HG03571 (cell line): ENCODE results near the gene EPHA4.

Experiments
- ATAC-seq: cut with Tn5 transposase; IDR thresholded peaks from one replicate; pipeline ENCODE4 v1.9.1; 2021; ENCODE audit not compliant: unreplicated experiment

EPHA4 gene

DNA sequence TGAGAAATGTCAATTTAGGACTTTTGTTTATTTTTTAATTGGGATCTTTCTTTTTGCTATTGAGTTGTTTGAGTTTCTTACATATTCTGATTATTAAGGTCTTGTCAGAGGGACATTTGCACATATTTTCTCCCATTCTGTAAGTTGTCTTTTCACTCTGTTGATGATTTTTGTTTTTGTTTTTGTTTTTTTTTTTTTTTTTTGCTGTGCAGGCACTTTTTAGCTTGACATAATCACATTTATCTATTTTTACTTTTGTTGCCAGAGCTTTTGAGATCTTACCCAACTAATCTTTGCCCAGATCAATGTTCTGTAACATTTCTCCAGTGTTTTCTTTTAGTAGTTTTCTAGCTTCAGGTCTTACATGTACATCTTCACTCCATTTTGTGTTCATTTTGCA, 166.6 kb downstream of the EPHA4 start:
- no peak for ATAC-seq

DNA sequence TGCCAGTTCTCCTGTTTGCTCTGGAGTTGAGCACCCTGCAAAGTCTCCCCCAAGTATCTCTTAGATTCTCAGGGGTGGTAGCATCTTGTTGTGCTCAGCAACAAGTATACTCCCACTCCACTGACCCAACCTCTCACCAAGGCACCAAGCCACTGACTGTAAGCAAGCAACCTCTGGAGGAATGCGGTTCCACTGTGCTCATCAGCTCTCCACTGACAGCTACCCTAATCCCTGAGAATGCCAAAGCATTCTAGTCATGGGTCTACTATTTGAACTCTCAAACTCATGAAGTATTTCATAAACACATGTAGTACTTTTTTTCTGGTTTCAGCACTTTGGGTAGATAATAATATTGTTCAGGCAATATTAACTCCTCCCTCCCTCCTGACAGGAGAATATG, 170.0 kb downstream of the EPHA4 start:
- ATAC-seq, result no peak

DNA sequence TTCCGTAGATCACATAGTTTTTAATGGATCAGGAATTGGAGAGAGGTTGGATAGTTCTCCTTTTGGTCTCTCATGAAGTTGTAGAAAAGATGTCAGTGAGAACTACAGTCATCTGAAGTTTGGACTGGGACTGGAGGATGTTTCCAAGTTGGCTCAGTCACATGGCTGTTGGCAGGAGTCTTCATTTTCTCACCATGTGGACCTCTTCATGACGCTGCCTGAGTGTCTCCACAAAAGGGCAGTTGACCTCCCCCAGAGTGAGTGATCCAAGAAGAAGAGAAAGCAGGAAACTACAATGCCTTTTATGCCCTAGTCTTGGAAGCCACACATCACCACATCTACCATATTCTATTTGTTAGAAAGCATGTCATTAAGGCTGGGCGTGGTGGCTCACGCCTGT, 171.7 kb downstream of the EPHA4 start:
- no peak for ATAC-seq

DNA sequence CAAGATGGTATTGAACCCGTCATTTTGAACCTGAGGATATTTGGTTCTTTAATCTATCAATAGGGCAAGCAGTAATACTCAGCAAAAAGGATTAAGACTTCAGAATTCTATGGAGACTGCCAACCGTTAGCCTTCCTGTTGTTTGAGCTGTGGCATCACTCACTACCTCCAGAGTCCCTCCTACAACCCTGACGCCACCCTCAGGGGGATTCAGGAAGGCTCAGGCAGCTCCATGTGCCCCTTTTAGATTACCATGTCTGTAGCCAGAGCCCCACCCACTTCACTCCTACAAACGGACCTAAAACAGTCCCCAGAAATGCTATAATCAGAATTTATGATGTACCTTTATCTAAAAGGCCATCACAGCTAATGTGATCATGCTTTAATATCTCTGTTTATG, 172.9 kb downstream of the EPHA4 start:
- no peak for ATAC-seq

DNA sequence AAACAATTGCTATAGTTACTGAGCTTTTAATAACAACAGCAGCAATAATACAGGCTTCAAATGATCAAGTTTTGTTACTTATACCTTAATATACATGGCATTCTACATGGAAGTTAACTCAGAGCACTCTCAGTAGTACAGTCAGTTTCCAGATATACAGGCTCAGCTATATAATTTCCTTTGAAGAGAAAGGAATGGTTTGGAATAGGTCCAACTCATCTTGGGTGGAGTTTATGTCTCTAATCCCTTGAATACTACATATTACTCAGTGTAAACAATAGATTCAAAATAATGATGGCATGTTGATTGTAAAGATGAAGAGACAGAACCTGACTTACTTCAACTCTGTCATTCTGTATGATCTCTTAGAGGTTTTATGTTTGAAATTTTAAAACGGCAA, 174.9 kb downstream of the EPHA4 start:
- no peak for ATAC-seq

DNA sequence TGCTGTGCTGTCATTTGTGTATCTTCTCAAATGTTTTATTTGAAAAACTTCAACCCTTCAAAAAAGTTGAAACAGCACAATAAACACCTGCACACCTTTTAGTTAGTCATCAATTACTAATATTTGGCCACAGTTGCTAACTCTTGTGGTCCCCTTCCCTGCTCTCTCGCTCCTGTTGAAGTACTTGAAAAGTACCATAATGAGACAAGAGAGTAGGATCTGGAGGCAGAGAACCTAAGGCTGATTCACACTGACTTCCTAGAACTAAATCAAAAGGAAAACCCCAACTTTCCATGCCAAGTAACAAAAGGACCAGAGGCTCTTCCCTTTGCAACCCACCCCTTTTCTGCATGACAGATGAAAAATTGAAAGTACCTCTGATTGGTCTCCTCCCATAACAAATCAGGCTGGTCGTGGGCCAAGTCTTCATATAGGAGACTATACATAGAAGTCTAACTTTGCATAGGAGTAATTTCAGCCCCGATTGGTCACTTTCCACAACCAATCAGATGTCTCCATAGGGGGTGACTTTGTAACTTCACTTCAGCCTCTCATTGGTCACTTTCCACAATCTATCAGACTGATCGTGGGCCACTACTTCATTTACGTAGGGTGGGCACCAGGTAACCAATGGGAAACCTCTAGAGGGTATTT, 179.7 kb downstream of the EPHA4 start:
- no peak for ATAC-seq

DNA sequence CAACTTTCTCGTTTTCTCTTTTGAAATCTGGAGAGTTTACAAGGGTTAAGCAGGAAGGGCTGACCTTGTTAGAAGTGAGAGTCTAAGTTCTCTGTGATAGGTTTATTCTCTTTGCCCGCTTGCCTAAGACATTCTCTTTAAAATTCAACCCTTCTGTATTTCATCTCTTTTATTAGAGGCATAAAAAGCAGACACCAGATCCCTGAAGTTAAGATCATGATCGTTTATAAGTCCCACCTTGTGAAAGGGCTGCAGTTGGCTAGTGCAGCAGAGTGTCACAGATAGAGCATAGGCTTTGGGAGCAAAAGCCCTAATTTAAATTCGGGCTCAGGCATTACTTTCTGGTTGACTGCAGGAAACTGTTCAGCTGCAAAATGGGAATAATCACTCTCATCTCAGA, 181.2 kb downstream of the EPHA4 start:
- ATAC-seq, result no peak

DNA sequence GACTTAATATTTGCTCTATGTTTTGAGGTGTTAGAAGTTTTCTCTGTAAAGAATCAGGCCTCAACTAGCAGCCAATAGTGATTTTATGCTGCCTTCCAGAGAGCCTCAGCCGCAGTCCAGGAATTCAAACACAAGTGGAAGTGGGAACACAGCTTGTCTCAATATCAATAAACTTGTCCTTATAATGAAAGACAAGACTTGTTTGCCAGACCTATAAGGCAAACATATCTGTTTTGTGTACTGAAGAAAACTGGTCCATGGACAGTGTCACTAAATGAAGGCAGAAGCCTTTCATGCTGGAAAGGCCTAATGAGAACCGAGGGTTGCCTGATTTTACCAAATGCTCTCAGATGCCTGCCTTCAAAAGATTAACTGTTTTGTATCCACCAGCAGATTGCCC, 182.2 kb downstream of the EPHA4 start:
- ATAC-seq, result no peak

DNA sequence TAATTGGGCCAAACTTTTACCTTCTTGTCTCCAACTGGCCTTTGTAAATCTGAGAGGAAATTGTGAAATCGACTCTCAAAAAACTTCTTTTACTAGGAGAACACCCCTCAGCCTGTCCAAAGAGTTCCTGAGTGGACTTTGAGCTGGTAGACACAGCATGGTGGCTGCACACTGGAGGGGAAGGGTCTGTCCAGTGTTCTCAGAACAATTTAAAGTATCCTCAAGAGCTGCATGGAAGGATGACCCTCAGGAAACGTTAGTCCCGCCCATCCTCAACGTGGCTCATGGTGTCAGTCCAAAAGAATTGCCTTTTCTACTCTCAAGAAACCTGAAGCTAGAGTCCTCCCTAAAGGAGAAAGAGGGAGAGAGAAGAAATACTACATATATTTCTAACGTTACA, 182.7 kb downstream of the EPHA4 start:
- no peak for ATAC-seq

DNA sequence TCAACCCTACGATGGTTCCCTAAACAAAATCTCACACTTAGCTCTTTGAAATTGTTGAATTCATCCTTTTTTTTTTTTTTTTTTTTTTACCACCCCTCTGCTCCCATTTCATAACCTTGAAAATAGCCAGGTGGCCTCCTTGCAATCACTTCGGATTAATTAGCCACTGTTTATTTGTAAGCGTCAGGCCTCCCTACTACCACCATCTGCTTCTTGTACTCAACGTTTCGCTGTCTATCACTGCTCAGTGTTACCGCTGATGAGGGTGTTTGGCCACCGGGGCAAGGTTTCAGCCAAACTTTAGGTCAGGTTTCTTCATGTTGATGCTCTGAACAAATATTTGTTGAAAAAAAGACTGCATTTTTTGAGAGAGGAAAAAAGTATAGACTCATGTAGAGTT, 183.2 kb downstream of the EPHA4 start:
- no peak for ATAC-seq

DNA sequence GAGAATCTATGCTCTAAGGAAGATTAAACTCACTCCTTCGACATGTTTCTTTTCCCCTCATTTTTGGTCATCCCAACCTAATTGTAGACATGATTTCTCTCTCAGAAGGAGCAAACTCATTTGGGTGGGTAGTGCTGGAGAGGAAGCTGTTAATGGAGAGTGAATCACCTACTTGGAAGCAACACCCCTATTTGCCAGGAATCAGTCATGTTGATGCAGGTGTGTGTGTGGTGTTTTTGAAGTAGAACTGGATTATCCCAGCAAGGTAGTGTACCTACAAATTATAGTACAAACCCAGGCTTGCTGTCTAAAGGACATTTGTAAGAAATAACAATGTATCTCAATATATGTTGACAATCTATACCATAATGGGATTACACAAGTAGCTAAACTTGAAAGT, 186.4 kb downstream of the EPHA4 start:
- ATAC-seq, result no peak

DNA sequence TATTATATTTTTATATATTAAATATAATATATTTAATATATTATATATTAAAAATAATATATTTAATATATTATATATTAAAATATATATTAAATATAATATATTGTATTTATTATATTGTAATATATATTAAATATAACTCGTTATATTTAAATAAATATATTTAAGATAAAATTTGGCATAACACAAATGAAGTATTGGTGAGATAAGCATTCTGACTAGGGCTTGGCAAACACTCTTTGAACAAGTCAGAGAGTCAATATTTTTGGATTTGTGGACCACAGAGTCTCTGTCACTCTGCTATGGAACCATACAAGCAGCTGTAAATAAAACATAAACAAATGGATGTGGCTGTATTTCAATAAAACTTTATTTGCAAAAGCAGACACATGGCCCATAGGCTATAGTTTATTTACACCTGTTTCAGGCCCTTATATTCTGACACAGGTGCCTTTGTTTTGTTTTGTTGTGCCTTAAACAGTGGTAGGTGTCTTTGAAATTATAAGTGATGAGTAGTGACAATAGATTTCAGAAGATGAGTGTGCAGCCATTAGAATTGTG, 190.1 kb downstream of the EPHA4 start:
- no peak for ATAC-seq

DNA sequence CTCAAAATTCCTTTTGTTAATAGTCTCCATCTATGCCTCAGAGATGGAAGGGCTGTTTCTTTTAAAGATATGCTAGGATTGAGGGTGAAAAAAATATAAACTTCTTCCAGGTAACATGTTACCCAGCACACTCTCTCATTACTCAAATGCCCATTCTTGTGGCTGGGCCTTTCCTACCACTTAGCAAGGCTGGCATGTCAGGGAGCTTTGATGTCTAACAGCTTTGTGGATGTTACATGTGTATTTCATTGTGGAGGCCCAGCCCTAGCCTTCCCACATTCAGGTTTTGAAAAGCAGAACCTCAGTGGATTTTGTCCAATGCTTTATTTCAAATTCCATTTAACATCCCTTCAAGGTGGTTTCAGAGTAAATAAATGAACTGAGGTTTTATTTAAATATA, 191.4 kb downstream of the EPHA4 start:
- ATAC-seq, result no peak

DNA sequence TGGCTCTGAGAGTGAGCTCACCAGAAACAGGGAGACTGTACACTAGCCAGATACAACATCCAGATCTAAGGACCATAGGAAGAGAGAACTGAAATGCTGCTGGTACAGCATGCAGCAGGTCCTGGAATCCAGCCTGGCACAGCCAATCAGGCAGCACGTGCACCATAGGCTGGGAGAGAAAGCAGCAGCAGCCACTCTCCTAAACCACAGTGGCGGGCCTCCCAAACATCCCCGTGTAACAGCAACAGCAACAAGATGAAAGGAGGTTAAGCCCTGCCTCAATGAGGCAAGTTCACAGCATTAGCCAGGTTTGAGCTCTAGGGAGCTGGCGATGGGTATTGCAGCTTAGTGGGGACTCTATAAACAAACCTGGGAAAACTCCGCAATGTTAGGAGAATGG, 192.0 kb downstream of the EPHA4 start:
- no peak for ATAC-seq

DNA sequence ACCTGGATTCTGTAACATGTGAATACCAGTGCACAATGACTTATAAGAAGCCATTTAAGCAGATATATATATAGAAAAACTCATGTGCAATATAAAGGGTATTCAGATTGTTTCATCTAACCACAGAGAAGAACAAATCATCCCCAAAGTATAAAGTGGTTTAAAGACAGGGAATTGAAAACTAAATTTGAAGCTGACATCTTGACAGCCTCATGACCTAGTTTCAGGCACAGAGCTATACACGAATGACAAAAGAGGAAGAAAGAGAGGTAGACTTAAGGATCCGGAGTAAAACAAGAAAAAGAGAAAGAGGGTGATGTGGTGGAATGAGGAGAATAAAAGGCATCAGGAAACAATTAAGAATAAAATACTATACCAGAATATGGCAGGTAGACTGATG, 194.5 kb downstream of the EPHA4 start:
- ATAC-seq, result no peak

DNA sequence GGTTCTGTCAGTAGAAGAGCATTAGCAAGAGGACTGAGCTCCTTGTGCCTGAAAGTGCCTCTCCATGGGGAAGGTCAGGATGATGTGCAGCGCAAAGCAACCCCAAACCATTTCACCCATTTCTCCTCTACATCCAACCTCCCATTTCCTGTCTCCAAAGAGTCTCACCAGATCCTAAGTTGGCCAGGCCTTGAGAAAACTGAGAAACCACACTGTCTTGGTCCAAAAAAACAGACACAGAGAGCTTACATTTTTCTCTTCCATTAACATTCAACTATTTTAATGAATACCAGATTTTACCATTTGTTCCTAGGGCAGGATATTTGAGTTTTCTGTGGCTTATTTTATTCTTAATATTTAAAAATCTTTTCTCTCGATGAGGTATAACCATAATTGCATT, 195.0 kb downstream of the EPHA4 start:
- ATAC-seq, result no peak

DNA sequence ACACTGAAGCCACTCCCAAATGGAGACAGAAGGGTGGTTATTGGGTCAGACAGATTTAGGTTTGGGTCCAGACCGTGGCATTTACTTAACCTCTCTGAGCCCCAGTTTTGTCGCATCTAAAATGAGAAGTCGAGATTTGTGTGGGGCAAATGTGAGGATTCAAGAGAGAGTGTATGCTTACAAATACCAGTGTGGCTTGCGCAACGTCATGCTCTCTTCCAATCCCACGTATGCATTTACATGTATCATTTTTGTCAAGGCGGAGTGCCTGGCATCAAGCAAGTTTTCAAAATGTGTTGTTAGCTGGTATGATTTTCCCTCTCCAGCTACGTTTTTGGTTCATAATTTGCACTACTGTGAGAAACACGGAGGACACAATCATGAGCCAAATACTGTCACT, 197.9 kb downstream of the EPHA4 start:
- no peak for ATAC-seq

DNA sequence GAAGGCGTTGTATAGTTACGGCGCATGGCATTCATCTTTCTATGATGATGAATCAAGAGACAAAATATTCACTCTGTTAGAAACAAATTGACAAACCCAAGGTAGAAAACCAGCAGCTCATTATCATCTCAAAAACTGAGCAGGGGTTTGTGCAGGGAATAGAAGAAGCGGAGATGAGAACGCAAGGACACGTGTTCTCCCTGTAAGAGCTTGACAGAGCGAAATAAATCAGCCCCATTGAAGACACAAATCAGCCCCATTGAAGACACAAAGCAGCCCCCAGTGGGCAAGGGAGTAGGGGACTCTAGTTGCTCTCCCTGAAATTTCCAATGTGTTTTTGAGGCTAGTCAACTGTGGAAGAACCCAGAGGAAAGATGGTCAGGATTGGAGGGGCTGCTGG, 199.2 kb downstream of the EPHA4 start:
- ATAC-seq, result no peak

DNA sequence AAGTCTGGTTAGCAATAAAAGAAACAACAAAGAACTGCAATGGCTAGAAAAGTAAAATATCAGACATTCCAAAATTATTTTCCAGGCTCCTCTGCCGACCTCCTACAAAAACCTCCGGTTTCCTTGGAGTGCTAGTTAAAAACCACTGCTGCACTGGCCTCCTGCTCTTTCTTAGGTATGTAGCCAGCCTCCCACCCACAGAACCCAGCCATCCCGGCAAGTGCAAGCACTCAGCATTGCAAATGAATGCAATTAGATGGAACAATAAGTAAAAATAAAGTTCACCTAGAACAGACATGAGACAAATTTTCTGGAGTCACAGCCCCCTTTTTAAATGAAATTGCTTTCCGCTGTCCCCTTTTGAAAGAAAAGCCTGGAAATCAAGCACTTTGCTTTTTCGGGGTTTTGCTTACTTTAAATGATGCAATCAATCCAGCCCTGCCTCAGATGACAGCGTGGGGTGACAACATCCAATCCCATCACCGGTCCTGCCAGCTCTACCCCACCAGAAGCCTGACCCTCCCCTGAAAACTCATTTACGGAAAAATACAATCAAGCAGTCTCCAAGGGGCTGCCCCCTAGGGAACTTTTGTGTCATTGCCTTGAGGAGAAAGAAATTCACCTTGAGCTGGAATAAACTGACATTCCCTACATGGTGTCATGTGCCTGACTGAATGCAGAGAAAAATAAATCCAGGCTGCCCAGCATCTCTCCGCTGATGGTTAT, 199.8 kb downstream of the EPHA4 start:
- no peak for ATAC-seq

DNA sequence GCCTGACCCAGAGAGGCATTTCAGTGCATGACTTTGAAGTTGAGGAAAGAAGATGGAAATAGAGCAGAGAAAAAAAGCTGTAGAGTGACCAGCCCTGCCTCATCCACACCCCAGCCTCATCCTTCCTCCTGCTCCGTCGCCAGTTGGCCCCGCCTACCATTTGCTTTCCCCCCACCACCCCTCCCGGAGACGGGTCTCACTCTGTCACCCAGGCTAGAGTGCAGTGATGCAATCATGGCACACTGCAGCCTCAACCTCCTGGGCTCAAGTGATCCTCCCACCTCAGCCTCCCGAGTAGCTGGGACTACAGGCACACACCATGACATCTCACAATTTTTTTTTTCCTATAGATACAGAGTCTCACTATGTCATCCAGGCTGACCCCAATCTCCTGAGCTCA, 200.8 kb downstream of the EPHA4 start:
- no peak for ATAC-seq

DNA sequence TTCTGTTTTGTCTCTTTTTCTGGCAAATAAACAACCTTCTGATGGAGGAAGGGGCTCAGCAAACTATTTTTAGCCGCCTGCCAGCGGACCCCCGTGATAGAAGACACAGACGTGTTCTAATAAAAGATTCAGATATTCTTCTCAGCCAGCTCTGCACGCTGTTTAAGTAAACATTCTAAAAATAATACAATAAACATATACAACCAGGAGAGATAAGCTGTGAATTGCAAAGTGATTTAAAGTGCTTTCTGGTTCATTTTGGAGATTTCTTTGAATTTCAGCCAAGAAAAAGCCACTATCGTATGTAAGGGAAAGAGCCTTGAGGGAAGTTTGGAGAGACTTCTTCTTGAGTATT, 201.3 kb downstream of the EPHA4 start:
- no peak for ATAC-seq

DNA sequence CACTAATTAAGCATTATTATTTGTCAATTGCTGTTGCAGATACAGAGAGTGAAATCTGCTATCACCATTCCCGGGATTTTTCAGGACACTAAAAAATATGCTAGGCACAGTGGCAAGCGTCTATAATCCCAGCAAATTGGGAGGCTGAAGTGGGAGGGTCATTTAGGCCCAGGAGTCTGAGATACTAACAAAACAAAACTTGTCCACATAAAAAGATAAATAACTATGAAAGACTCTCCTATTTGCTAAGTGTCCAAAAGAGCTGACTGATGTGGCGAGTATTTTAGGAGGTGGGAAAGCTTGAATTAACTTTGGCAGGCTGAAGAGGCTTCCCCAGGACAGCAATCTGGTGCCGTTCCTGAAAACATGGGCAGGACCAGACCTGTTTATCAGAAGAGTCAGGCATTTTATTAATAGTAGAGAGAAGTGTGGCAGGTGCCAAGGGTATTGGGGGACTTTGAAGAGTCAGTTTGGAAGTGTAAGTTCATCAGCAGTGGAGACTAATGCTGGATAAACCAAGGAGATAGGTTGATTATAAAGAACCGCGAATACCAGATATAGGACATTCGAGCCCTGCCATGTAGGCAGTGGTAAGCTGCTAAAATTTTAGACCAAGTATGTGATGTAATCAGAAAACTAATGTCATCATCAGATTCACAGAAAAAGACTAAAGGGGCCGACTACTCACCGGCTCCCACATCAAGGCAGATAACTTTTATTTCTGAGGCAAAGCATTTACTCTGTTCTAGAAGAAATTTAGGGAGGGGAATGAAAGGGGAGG, 201.8 kb downstream of the EPHA4 start:
- no peak for ATAC-seq
